HEK293 (cell line): ENCODE results near the gene ENAH.

ENCODE experiments used
- GLIS2 ChIP-seq: fragments of 450-650 bp; formaldehyde crosslinking; IDR thresholded peaks from 2 replicates; pipeline ENCODE4 v1.5.1; 2016; ENCODE audit warnings: missing biosample characterization, missing genetic modification characterization
- ZNF266 ChIP-seq: fragments of 450-650 bp; formaldehyde crosslinking; IDR thresholded peaks from 2 replicates; pipeline ENCODE4 v1.5.1; 2016; ENCODE audit warnings: missing biosample characterization, missing genetic modification characterization, low read depth

DNA sequence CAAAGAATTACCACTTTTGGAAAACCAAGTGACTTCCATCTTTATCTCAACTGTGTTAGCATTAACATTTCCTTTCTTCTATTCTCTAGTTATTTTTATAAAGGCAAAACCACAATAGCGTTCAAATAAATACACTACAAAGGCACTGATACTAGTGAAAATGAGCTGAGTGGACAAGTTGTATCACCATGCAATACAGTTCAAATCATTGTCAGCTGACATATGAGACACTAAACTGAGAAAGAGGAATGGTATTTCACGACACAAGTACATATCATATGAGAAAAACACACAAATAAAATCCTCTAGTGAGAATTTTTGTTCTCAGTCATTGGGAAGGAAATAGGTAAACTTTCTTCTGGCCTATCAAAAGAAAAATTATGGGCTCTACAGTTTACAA lies 26.2 kb downstream of the ENAH start:
- TF ChIP-seq ZNF266, result no peak
- no peak for TF ChIP-seq GLIS2 (tag by site-specific recombination)
